ENCODE measurements around the gene CTNND2.
"Not testable (repeated sequence)": the region's sequence is repeated elsewhere in the genome, so short reads cannot be mapped to it uniquely, and the experiment has no call there.

Gene CTNND2

DNA sequence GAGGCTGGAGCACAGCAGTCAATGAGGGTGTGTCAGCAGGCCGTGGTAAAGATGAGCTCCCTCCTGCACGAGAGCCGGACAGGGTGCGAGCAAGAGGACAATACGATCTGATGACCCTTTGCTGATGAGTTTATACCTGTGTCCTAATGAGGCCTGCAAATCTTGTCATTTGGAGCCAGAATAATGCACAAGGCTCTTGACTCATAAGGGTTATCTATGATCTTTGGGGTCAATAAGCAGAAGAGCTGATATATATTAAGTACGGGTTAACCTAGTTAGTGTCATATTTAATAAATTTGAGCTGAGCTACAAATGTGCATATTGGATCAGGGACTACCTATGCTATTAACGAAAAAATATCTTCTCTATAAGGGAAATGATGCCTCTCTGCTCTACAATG lies 46.9 kb downstream of the CTNND2 start:
- no peak for DNase-seq

- DNase-seq = no peak
These were observed 49.3 kb downstream of the CTNND2 start for GRCh38 chr5:11854936-11855335.

DNA sequence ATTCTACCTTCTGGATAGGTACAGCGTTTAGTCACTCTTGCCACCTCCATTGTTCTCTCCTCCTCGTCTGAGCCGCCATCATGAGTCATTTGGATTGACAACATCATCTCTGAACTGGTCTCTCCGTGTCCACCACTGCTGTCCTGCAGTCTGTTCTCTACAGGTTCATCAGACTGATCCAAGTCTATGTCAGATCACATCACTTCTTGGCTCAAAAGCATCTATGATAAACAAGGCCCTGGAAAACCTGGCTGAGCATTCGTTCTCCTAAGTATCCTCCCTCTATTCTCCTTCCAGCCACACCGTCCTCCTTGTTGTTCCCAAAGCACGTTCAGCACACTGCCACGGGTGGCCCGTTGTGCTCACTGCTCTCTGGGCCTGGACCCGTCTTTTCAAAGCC lies 50.5 kb downstream of the CTNND2 start:
- DNase-seq = no peak

GRCh38 chr5:11853140-11853539 lies 51.1 kb downstream of the CTNND2 start:
- no peak for DNase-seq

DNA sequence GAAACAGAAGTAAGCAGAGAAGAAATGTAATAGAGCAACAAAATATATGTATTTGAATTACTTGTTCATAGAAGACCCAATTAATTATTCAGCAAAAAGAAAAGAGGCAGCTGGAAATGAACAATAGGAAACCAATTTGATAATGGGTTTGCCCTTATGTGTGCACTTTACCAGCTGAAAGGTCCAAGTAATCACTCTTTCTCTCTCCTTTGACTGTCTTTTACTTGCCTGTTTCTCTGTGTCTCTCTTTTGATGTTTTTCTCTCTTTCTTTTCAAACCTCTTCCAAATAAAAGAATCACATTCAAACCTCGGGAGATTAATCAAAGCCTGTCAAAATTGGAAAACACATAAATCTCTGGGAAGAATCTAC lies 51.5 kb downstream of the CTNND2 start:
- no peak for DNase-seq

DNA sequence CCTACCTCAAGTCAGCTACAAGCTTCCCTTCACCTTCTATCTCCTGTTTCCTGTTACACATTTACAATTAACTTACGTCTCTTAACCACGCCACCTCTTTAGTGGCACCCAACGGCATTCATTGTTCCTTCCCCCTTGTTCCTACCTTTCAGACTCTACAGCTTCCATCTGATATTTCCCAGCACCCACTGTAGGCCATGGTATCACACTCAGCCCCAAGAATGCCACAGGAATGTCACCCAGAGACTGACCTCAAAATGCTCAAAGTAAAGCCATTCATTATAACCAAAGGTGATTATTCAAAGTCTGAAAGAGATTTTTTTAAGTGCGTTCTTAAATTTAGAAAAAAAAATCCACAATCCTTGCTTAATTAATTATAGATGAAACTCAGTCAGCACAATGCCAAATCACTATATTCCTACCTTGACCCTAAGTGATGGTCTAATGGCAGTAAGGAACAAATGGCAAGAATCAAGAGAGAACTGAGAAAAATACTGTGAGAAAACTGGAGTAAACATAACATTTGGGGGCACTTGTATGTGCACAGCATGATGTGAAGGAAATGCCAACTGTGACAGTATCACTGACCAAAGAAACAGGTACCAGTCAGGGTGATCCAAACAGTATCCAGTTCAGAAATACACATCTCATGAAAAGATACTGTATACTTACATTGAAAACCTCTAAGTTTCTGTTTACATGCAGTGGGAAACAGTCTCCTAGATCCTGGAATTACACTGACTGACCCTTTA lies 52.1 kb downstream of the CTNND2 start:
- DNase-seq = no peak

GRCh38 chr5:11851416-11851815 lies 52.8 kb downstream of the CTNND2 start:
- no peak for DNase-seq

DNA sequence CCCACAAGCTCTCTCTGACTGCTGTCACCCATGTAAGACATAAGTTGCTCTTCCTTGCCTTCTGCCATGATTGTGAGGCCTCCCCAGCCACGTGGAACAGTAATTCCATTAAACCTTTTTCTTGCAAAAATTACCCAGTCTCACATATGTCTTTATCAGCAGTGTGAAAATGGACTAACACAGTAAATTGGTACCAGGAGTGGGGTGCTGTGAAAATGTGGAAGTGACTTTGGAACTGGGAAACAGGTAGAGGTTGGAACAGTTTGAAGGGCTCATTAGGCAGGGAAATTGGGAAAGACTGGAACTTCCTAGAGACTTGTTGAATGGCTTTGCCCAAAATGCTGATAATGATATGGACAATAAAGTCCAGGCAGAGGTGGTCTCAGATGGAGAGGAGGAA lies 75.7 kb downstream of the CTNND2 start:
- not testable (repeated sequence) for DNase-seq

DNA sequence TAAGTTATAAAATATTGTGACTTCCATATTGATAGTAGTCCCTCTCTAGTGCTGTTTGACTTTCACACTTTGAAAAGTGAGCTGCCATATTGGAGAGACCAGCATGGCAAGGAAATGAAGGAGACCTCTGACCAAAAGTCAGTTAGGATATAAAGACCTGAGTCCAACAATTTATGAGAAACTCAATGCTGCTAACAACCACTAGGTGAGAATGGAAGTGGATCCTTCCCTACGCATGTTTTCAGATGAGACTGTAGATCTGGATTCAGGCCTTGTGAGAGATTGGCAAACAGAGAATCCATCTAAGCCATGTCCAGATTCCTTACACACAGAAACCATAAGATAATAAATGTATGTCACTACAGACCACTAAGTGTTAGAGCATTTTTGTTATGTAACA lies 81.6 kb downstream of the CTNND2 start:
- no peak for DNase-seq

DNA sequence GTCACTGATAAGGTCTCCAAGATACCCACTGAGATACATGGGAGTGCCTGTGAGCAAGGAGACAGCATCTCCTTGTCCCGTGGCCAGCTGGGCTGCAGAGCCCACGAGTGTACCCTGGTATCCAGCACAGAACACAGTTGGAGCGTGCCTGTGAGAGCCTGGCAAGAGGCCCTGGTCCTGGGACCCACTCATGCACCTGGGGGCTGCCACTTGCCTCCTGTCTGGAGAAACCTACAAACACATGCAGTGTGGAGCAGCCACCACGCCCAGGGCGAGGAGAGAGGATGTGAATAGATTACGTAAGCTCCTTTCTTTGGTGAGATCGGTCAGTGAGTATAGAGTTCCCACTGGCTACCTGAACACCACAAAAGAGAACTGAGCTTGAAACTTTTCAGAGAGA lies 88.3 kb downstream of the CTNND2 start:
- no peak for DNase-seq

- no peak for DNase-seq
These were observed 88.8 kb downstream of the CTNND2 start for GRCh38 chr5:11815481-11815880.

GRCh38 chr5:11814373-11814772 lies 89.9 kb downstream of the CTNND2 start:
- no peak for DNase-seq

- DNase-seq = no peak
These were observed 94.8 kb downstream of the CTNND2 start for GRCh38 chr5:11809407-11809806.

DNA sequence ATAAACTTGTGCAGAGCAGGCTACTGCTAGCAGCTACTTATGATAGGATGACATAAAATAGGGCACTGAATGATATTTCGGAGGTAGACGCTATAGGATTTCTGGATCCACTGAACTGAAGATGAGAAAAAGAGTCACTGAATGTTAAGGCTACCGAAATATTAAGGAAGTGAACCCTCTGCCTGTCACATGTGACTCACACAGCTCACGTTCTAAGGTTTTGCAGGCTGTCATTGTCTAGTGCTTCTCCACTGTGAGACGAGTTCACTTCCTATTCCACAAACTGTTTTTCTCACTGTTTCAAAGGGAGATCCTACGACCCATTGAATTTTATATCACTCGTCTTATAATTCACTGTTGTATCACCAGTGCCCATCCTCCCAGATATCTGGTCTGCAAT lies 100.8 kb downstream of the CTNND2 start:
- no peak for DNase-seq

DNA sequence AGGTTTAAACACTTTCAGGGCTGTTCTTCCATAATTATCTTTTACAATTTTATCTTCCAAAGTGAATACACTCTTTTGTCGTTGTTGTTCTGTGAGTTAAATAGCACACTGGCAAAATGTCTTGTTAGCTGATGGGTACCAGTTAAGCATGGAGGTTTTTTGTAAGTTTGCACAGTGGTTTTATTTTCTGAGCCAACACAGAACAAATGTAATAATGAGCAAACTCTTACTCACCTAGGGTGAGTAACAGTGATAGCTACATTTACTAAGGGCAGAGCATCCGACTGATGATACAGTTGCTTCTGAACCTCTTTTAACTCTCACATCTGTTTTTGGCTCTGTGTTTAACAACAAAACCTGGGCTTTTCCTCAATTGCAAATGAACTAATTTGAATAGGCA lies 103.2 kb downstream of the CTNND2 start:
- no peak for DNase-seq

DNA sequence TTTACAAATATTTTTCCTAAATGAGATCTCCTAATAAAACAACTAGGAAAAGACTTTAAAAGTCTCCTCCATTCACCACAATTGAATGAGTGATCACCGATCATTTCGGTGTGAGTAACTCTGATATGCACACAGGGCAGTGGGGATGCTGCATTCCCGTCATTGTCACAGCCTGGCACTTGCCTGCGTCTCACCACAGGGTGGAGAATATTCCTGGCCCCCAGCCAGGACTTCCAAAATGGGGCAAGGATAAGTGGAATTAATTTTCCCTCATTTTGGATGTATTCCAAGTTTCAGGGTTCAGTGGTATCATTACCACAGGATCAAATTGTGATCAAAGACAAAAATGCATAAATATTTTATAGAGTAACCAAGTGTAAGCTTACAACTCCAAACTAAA lies 107.1 kb downstream of the CTNND2 start:
- no peak for DNase-seq

DNA sequence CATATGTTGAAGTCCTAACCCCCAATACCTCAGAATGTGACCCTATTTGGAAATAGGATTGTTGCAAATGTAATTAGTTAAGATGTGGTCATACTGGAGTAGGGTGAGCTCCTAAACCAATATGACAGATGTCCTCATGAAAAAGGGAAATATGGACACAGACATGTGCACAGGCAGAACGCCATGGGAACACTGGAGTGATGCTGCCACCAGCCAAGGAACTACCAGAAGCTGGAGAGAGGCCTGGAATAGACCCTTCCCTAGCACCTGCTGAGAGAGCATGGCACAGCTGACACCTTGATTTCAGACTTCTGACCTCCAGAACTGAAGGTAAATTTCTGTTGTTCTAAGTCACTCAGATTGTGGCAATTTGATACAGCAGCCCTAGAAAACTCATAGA lies 110.8 kb downstream of the CTNND2 start:
- no peak for DNase-seq

DNA sequence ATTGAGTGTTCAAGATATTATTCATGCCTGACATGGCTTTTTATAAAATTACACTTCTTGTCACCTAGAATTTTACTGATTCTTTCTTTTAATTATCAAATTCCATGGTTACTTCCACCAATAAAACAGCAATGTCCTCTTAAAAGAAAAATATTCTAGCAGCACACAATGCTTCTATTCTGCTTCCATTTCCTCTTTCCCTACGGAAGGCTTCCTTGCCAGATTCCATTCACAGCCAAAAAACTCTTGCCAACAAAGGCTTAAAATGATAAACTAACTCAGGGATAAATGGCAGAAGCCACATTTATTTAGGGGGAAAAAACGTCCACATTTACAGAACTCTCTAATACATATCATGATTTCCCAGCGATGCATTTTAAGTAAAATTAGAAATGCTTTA lies 111.6 kb downstream of the CTNND2 start:
- DNase-seq = no peak

GRCh38 chr5:11791792-11792191 lies 112.5 kb downstream of the CTNND2 start:
- no peak for DNase-seq

GRCh38 chr5:11790201-11790600 lies 114.0 kb downstream of the CTNND2 start:
- DNase-seq = no peak

DNA sequence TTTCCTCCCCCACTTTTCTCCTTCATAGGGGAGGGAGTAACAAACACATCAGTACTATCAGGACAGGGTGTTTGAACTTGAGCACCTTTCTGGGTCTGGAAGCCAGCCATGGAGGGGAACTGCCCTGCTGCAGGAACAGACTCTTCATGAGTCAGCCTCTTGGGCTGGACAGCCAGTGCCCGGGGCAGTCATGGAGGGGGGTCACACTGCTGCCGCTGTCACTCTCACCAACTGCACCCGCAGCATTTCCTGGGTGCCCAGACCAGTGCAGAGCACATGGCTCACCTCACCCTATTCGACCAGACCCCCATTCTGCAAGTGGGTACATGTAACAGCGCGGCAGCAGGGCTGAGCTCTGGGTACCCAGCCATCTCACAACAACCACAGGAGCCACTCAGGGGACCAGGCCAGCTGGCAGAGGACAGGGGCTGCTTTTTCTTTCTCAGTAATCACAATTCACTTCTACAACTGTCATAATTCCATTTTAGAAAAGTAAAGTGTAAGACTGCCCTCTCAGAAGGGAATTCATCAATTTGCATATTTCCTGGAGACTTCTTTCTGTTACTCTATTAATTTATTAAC lies 118.4 kb downstream of the CTNND2 start:
- DNase-seq = no peak

DNA sequence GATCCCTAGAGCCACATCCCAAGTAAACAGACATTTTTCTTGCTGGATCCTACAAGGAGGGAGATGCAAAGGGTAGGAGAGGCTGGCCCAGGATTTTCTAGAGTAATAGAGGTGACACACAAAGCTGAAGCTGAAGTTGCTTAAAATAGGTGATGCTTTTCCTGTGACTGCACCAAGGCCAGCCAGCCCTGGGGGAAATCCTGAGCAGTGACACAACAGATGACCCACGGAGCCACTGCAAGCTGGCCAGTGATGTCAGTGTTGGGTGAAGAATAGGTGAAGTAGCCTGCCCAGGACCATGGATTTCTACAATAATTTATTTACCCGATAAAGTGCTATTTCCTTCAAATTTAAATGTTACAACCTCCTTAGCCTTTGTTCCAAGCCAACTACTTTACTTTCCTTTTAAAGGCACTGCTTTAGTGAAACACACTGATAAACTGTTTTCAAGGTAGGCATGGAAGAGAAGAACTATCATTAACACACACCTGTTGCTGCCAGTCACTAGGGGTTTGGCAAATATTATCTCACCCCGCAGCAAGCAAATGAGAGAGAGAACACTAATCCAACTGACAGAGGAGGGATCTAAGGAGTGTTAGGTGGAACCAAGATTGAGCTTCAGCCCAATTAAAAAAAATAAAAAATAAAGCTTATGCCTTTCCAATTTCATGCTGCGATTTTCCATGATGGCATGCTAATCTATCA lies 123.5 kb downstream of the CTNND2 start:
- DNase-seq = no peak

DNA sequence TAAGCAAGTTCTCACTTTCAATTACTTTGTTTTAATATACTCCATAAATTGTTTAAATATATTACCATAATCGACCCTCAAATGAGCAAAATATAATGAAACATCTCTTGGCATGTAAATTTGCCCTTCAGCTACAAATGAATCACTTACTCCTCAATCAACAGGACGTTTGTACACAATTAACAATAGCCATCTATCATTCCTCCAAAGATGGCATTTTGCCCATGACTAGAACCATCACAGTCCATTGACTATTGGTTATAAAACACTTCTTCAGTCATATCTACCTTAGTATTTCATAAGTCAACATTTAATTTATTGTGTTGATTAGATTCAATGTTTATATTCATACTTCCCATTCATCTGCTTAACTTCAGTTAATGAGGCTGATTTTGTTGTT lies 127.2 kb downstream of the CTNND2 start:
- DNase-seq = no peak

DNA sequence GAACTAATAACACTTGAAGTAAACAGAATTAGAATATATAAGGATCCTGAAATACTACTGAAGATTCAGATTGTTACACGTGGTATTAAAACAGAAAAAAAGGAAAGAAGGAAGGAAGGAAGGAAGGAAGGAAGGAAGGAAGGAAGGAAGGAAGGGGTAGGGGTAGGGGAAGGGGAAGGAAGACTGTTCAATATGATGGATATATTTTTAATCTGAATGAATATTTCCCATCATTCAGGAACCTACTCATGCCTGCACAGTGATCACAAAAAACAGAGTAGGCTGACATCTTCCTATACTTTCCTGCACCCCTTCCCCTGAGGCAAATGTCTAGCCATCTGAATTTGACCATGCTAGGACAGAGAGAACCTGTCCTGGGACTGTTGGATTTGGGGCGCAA lies 133.9 kb downstream of the CTNND2 start:
- DNase-seq = no peak
